B cell (primary cell): ENCODE measurements around the gene PBOV1.

Experiments
- EZH2 ChIP-seq: IDR thresholded peaks from 2 replicates; pipeline ENCODE4 v1.6.1; 2012; ENCODE audit warnings: borderline replicate concordance, low read depth, mild to moderate bottlenecking, moderate library complexity, low read length; ENCODE audit not compliant: insufficient read depth, poor library complexity, severe bottlenecking
- TF ChIP-seq, protein P1 (sequence below): fragments of 200-600 bp; IDR thresholded peaks from one replicate; pipeline ENCODE4 v1.8.0; 2022; ENCODE audit warnings: antibody characterized with exemption, mild to moderate bottlenecking

- TF ChIP-seq, protein P1, sequence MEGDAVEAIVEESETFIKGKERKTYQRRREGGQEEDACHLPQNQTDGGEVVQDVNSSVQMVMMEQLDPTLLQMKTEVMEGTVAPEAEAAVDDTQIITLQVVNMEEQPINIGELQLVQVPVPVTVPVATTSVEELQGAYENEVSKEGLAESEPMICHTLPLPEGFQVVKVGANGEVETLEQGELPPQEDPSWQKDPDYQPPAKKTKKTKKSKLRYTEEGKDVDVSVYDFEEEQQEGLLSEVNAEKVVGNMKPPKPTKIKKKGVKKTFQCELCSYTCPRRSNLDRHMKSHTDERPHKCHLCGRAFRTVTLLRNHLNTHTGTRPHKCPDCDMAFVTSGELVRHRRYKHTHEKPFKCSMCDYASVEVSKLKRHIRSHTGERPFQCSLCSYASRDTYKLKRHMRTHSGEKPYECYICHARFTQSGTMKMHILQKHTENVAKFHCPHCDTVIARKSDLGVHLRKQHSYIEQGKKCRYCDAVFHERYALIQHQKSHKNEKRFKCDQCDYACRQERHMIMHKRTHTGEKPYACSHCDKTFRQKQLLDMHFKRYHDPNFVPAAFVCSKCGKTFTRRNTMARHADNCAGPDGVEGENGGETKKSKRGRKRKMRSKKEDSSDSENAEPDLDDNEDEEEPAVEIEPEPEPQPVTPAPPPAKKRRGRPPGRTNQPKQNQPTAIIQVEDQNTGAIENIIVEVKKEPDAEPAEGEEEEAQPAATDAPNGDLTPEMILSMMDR = no peak
- no peak for TF ChIP-seq EZH2
Measured at GRCh38 chr6:138175596-138175995, 42.7 kb downstream of the PBOV1 start.
